Thymus (tissue), 11 donors: ENCODE measurements around the gene TPRX1. TPM values are rescaled to one million over a fixed set of nuclear protein-coding genes. Genes with fewer than 3 reads are reported as not detected.

ENCODE experiments used
- DNase-seq, 9 donors: peaks; one replicate each; pipeline ENCODE4 v3.0.0-alpha.2; 2013; ENCODE audit warnings: low spot score in 9 of 9, low read depth in 6 of 9, missing footprints in 1 of 9
- H3K27ac ChIP-seq, 2 donors: one replicate each; pipeline ENCODE4 v1.5.1; 2013; ENCODE audit warnings: control low read depth in 1 of 2, low read depth in 1 of 2, low read length in 1 of 2, mild to moderate bottlenecking in 1 of 2, moderate library complexity in 1 of 2
- H3K27me3 ChIP-seq, 2 donors: one replicate each; pipeline ENCODE4 v1.5.1; 2013; ENCODE audit warnings: low read length in 1 of 2; ENCODE audit not compliant: control insufficient read depth in 2 of 2, insufficient read depth in 1 of 2
- H3K36me3 ChIP-seq, 2 donors: one replicate each; pipeline ENCODE4 v1.5.1; 2013; ENCODE audit warnings: low read length in 1 of 2, mild to moderate bottlenecking in 1 of 2, moderate library complexity in 1 of 2; ENCODE audit not compliant: control insufficient read depth in 2 of 2, insufficient read depth in 2 of 2
- H3K4me1 ChIP-seq, 2 donors: one replicate each; pipeline ENCODE4 v1.5.1; 2013; ENCODE audit warnings: low read length in 2 of 2; ENCODE audit not compliant: control insufficient read depth in 2 of 2, insufficient read depth in 2 of 2
- H3K4me3 ChIP-seq, 2 donors: one replicate each; pipeline ENCODE4 v1.5.1; 2013; ENCODE audit warnings: low read length in 2 of 2, control low read depth in 1 of 2, mild to moderate bottlenecking in 1 of 2
- H3K9me3 ChIP-seq, 2 donors: one replicate each; pipeline ENCODE4 v1.5.1; 2013; ENCODE audit warnings: low read length in 1 of 2, mild to moderate bottlenecking in 1 of 2; ENCODE audit not compliant: control insufficient read depth in 2 of 2, insufficient read depth in 1 of 2
- WGBS: extraction: QIAGEN DNeasy Blood & Tissue Kit; methylation state at CpG from one replicate; pipeline ENCODE4 v1.1.7; 2013; 5-methylcytosine and 5-hydroxymethylcytosine counted together
- polyA plus RNA-seq: library from polyadenylated mRNA; stranded (reverse); fragments of 200-250 nt; gene quantifications from one replicate; pipeline ENCODE4 v1.2.3, GENCODE V29; 2013
- total RNA-seq: library from RNA; stranded (reverse); fragments of 120-200 nt; gene quantifications from one replicate; pipeline ENCODE4 v1.2.4, GENCODE V29; 2013
- donor health status: healthy.

The TPRX1 gene
- total and polyA plus RNA-seq, 2 donors, result not detected

DNA sequence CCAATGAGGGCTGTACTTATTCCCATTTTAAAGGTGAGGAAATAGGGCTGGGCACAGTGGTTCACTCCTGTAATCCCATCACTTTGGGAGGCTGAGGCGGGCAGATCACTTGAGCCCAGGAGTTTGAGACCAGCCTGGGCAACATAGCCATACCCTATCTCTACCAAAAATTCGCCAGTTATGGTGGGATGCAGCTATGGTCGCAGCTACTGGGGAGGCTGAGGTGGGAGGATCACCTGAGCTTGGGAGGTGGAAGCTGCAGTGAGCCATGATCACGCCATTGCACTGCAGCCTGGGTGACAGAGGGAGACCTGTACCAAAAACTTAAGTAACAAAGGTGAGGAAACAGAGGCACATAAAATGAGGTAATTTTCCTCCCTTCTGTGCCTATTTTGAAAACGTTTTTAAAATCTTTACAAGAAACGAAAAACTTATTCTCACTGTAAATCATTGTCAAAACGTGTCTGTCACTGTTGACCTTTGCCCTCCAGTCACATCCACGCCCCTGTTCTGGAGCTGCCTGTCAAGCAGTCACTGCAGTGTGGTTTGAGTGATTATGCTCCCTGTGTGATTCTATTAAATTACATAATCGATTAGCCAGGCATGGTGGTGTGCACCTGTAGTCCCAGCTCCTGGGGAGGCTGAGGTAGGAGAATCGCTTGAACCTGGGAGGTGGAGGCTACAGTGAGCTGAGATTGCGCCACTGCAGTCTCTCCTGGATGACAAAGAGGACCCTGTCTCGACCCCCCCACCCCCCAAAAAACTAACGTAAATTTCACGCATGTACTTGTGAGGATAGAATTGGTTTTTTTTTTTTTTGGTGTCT is 46.5 kb downstream of the TPRX1 start:
- DNase-seq, result no peak
- Histone ChIP-seq H3K27ac (no peak overlapping the region), H3K4me1 (peaks cover 16 to 19% of the 10 kb centered on the region in 2 donors), H3K27me3 (no peaks in the 10 kb centered on the region), H3K9me3 (no peaks in the 10 kb centered on the region), H3K4me3 (no peak overlapping the region), H3K36me3 (peaks cover 54 to 67% of the 10 kb centered on the region in 2 donors)
- 90% methylated on average over 14 of the region's 14 CpGs for WGBS

DNA sequence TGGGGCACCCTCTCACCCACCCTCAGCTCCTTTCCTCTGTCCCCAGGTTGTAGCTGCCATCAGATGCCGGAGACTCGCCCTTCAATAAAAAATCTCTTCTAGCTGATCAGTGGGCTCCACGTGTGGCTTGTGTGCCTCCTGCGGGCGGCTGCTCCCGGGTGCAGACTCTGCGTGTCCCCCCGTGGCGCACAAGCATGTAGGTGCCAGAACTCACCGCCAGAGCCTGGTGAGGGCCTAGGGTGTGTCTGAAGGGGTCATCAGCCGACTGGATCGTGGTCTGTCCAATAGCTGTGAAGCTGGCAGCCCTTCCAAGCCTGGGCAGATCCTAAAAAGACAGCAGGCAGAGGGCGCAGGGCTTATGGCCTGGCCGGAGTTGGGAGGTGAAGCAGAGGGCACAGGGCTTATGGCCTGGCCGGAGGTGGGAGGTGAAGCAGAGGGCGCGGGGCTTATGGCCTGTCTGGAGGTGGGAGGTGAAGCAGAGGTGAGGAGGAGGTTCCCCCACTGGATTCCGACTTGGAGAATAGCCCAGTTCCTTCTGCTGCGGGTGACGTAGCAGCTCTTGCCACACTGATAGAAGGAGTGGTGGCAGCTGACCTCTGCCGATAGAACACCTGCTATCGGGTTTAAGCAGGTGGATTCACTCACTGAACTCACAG is 47.3 kb downstream of the TPRX1 start:
- peaks cover 24 to 27% of the 10 kb centered on the region in 2 donors for H3K4me1 ChIP-seq
- no peaks in the 10 kb centered on the region for H3K9me3 ChIP-seq
- H3K4me3 ChIP-seq, result no peak overlapping the region
- DNase-seq, result no peak
- H3K36me3 ChIP-seq, result peaks cover 62 to 74% of the 10 kb centered on the region in 2 donors
- no peak overlapping the region for H3K27ac ChIP-seq
- 98% methylated on average over 22 of the region's 22 CpGs for WGBS
- no peaks in the 10 kb centered on the region for H3K27me3 ChIP-seq

DNA sequence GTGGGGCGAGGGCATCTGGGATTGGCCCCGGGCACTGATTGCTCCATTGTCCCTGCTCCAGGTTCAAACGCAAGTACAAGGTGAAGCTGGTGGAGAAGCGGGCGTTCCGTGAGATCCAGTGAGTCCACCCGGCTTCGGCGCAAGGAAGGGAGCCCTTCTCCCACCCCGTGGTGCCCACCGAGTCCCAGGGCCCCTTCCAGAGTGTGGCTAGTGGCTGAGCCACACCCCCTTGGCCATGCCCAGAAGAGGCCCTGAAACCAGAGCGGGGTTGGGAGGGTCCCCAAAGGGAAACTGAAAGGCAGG is 47.8 kb downstream of the TPRX1 start:
- WGBS, result 99% methylated on average over 12 of the region's 12 CpGs
- no peak for DNase-seq

DNA sequence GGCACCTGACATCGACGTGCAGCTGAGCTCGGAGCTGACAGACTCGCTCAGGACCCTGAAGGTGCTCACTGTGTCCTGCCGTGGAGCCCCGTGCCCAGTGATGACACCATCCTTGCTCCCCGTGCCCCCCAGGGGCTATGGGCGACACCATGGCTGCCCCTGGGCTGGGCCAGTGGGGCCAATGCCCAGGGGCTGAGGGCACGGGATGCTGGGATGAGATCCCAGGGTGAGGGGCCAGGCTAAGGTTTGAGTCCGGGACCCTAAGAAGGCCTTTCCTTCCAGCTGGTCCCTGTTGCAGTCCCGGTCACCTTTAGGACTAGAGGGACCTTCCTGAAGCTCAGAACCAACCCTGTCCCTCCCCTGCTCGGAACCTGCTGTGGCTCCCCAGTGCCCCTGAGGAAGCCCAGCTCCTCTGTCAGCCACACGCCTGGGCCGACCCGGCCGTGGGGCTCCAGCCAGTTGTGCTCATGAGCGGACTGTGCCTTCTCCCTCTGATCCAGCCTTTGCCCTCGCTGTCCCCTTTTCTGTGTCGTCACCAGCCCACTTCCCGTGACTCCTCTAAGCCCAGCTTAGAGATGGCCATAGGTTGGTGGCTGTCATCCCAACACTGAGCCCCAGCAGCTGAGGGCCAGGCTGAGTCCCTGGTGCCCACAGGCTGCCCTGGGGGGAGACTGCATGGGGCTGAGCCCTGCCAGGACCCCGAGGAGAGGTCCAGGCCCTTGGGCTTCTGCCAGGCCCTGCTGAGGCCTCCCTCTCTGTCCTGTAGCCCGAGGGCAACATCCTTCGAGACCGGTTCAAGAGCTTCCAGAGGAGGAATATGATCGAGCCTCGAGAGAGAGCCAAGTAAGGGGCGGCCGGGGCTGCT is 48.4 kb downstream of the TPRX1 start:
- Histone ChIP-seq H3K27me3 (no peaks in the 10 kb centered on the region), H3K36me3 (peaks cover 69 to 82% of the 10 kb centered on the region in 2 donors), H3K4me1 (peaks cover 29 to 33% of the 10 kb centered on the region in 2 donors), H3K9me3 (no peaks in the 10 kb centered on the region), H3K4me3 (no peak overlapping the region), H3K27ac (no peak overlapping the region)
- no peak for DNase-seq
- WGBS, result 98% methylated on average over 28 of the region's 28 CpGs

More for the DNA sequence above, 47.8 kb downstream of the TPRX1 start:
- H3K4me1 ChIP-seq, result peaks cover 27 to 29% of the 10 kb centered on the region in 2 donors
- peaks cover 63 to 76% of the 10 kb centered on the region in 2 donors for H3K36me3 ChIP-seq
- no peaks in the 10 kb centered on the region for H3K27me3 ChIP-seq
- H3K9me3 ChIP-seq, result no peaks in the 10 kb centered on the region
- no peak overlapping the region for H3K4me3 ChIP-seq
- H3K27ac ChIP-seq, result no peak overlapping the region

DNA sequence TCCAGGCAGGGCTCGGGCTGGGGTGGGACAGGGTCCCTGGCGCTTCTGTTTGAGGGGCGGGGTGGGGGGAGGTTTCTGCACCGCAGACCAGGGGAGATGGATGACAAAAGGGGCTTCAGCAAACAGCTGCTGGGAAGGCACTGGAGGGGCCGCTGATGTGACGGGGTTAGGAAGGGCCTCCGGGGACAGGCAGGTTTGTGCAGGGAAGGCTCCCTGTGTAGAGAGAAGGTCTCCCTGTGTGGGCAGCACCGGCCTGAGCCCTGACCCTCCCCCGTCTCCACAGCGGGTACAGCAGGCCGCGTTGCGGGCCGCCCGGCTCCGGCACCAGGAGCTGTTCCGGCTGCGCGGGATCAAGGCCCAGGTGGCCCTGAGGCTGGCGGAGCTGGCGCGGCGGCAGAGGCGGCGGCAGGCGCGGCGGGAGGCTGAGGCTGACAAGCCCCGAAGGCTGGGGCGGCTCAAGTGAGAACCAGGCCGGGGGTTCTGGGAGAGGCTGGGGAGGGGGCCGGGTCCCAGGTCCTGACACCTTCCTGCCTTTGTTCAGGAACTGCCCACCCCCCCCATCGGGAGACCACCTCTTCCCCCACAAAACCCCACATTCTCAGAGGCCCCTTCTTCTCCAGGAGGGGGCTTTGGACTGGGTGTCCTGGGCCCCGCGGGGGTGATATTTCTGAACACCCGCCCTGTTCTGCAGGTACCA is 49.1 kb downstream of the TPRX1 start:
- no peak for DNase-seq
- WGBS, result 84% methylated on average over 36 of the region's 36 CpGs
- Histone ChIP-seq H3K27ac (no peak overlapping the region), H3K9me3 (no peaks in the 10 kb centered on the region), H3K4me1 (peaks cover 31 to 40% of the 10 kb centered on the region in 2 donors), H3K4me3 (no peak overlapping the region), H3K36me3 (peaks cover 74 to 85% of the 10 kb centered on the region in 2 donors), H3K27me3 (no peaks in the 10 kb centered on the region)

DNA sequence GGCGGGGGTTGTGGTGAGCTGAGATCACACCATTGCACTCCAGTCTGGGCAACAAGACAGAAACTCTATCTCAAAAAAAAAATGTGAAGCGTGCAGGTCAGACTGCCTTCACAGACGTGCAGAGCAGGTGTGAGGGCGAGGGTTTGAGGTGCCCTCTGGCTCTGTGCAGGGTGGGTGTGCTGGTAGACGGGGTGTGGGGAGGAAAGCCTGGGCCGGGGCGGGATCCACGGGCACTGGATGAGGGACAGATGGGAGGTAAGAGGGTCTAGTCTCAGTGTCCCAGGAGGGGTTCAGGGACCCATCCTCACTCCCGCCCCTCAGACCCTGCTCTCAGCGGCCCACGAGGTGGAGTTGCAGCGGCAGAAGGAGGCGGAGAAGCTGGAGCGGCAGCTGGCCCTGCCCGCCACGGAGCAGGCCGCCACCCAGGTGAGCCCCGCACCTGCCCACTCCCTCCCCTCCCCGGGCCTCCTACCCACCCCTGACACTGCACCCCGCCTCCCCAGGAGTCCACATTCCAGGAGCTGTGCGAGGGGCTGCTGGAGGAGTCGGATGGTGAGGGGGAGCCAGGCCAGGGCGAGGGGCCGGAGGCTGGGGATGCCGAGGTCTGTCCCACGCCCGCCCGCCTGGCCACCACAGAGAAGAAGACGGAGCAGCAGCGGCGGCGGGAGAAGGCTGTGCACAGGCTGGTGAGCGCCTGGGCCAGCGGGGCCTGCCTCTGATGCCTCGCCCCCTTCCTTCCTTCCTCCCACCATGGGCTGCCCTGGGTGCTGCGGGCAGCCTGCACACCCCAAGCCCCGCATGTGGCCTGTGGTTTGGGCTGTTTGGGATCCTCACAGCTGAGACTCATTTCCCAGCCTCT is 49.9 kb downstream of the TPRX1 start:
- 33% methylated on average over 37 of the region's 37 CpGs for WGBS
- no peak for DNase-seq
- H3K27me3 ChIP-seq, result no peaks in the 10 kb centered on the region
- no peak overlapping the region for H3K4me3 ChIP-seq
- peaks cover 77 to 88% of the 10 kb centered on the region in 2 donors for H3K36me3 ChIP-seq
- H3K9me3 ChIP-seq, result no peaks in the 10 kb centered on the region
- peaks cover 38 to 47% of the 10 kb centered on the region in 2 donors for H3K4me1 ChIP-seq
- peak overlapping the region in 1 of 2 donors; percentile 30 for H3K27ac ChIP-seq

DNA sequence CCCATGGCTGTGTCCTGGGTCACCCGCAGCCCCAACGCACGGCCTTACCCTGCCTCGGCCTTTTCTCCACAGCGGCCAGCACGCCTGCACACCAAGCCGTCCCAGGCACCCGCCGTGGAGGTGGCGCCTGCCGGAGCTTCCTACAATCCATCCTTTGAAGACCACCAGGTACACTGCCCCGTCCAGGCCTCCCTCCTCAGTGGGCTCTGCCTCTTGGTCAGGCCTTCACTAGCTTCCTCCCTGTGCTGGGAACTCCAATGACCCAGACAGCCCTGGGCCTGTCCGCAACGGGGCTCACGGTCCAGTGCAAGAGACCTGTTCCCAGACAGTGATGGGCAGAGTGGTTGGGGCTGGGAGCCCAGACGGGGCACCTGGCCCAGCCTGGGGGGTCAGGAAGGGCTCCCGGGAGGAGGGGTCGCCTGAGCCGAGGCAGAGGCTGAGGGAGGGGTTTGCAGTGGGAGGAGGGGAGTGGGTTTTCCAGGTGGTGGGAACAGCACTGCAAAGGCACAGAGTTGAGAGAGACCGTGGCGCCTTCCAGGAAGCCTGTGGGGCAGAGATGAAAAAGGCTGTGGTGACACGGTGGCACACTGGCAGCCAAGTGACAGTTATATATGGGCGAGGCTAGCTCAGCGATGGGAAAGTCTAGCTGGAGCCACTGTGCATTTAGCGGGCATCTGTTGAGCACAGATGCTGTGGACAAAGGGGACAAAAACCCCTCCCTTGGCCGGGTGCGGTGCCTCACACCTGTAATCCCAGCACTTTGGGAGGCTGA is 51.7 kb downstream of the TPRX1 start:
- Histone ChIP-seq H3K27ac (peak overlapping the region in 1 of 2 donors; percentile 48), H3K4me1 (peaks cover 49 to 63% of the 10 kb centered on the region in 2 donors), H3K4me3 (no peak overlapping the region), H3K27me3 (no peaks in the 10 kb centered on the region), H3K9me3 (no peaks in the 10 kb centered on the region), H3K36me3 (peaks cover 80 to 90% of the 10 kb centered on the region in 2 donors)
- peak in 1 of 9 donors; percentile 60 for DNase-seq
- 48% methylated on average over 27 of the region's 27 CpGs for WGBS
